HFF-Myc (cell line): ENCODE data around the gene NR2F1-AS1.

Experiments used
- DNase-seq: peaks from one replicate; pipeline ENCODE4 v3.0.0-alpha.2; 2011; ENCODE audit warnings: low read depth; ENCODE audit errors: extremely low read depth
- H3K4me3 ChIP-seq: replicated peaks from 2 replicates; pipeline ENCODE4 v1.5.1; 2011; ENCODE audit warnings: low read depth, mild to moderate bottlenecking, control low read depth, low read length
- TF ChIP-seq, protein P1 (sequence below): IDR thresholded peaks from 2 replicates; pipeline ENCODE4 v1.5.1; 2012; ENCODE audit warnings: mild to moderate bottlenecking, low read depth, low read length, control low read depth; ENCODE audit errors: missing control alignments

NR2F1-AS1 gene

DNA sequence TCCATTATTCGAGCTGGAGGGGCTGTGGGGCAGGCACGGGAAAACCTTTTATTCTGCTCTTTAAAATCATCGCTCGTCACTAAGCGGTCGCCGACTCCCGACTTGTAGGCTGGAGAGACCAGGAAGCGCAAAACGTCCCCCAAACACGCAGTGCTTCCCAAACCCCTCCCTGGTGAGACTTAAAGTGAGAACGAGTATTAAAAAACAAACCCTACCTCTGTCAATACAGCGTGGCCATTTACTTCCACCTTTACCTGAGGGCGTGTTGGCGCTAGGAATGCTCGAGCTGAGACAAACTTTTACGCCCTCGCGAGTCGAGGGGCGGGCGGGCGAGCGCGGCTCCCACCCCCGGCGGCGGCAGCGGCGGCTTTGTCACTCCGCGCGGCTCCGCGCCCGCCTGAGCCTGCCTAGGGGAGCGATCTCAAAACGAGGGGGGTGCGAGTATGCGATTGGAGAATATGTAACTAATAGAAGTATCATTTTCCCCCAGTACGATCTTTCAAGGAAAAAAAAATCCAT is at the start of gene NR2F1-AS1:
TSS of gene NR2F1-AS1 (minus strand) at position 293 of the 519 bp plus-strand sequence.
- DNase-seq, result no peak
- TF ChIP-seq, protein P1, sequence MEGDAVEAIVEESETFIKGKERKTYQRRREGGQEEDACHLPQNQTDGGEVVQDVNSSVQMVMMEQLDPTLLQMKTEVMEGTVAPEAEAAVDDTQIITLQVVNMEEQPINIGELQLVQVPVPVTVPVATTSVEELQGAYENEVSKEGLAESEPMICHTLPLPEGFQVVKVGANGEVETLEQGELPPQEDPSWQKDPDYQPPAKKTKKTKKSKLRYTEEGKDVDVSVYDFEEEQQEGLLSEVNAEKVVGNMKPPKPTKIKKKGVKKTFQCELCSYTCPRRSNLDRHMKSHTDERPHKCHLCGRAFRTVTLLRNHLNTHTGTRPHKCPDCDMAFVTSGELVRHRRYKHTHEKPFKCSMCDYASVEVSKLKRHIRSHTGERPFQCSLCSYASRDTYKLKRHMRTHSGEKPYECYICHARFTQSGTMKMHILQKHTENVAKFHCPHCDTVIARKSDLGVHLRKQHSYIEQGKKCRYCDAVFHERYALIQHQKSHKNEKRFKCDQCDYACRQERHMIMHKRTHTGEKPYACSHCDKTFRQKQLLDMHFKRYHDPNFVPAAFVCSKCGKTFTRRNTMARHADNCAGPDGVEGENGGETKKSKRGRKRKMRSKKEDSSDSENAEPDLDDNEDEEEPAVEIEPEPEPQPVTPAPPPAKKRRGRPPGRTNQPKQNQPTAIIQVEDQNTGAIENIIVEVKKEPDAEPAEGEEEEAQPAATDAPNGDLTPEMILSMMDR, result no peak
- peak within 1 kb of the TSS; percentile 67 for H3K4me3 ChIP-seq

DNA sequence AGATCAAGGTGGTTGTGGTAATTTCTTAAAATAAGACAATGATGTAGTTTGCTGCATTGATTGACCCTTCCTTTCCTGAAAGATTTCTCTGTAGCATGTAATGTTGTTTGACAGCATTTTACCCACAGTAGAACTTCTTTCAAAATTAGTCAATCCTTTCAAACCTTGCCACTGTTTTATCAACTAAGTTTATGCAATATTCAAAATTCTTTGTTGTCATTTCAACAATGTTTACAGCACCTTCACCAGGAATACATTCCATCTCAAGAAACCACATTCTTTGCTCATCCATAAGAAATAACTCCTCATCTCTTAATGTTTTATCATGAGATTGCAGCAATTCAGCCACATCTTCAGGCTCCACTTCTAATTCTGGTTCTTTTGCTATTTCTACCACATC is 45.8 kb upstream of the NR2F1-AS1 start:
- TF ChIP-seq, protein P1, result no peak
- no peak for DNase-seq
- no peak overlapping the region for H3K4me3 ChIP-seq

DNA sequence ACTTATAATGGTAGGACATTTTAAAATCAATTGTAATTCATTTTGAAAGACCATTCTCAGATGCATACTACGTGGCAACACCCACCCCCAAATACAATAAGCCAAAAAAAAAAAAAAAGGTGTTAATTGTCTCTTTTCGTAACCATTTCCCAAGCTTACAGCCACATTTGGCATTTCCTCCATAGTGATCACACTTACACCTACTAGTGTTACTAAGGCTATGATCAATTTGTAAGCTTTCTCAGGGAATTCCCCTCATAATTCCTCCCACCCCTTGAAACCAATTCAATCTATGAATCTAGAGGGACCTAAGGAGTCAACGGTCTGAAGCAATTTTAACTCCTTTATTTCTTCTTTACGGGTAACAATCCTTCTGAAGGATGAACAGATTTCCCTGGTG is 42.1 kb upstream of the NR2F1-AS1 start:
- TF ChIP-seq, protein P1, result no peak
- DNase-seq, result no peak
- no peak overlapping the region for H3K4me3 ChIP-seq

DNA sequence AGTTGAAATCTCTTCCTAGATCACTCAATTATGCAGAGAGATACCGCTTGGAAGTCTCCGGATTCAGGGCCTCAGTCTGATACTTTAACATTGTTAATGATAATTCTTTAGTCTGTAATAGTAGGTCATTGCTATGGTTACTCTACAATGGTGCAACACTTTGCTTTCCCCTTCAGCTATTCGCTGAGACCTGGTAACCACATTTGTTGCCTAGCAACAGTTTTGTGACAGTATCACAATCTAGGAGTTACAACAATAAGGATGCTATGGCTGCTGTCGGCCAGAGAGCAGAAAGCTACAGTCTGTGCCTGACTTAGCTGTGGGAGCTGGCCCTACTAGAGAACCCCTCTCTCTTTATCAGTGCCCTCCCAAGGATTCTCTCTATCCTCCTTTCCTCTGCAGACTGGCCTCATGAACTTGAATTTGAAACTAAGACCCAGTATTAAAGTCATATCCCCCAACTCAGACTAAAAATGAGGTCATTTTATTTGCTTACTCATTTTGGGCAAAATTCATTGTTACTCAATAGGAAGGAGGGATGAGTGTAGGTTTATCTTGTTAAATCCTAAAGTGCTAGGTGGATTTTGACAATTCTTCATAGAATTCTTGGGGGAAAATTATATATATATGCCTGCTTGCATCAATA is 41.3 kb upstream of the NR2F1-AS1 start:
- no peak overlapping the region for H3K4me3 ChIP-seq
- TF ChIP-seq, protein P1, result no peak
- DNase-seq, result no peak

DNA sequence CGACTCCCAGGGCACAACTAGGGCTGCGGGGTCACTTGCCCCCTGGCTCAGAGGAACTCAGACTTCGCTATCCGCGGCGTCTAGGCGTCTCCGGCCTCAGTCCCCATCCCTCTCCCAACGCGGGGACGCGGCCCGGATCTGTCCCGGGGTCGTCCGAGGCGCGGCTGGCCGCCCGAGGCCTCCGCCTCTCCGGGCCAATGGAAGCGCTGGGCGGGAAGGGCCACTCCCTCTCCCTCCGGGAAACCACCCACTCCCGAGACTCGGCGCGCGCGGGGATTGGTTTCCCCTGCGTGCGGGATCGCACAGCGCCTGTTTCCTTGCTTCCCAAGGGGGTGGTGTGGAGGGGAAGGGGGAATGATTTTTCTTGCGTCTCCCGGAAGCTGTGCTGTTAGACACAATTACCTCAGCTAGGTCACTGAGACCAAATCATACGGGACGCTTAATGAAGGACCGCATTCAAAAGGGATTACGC is 40.3 kb upstream of the NR2F1-AS1 start:
- peak overlapping the region; percentile 61 for H3K4me3 ChIP-seq
- TF ChIP-seq, protein P1, result no peak
- DNase-seq, result no peak

DNA sequence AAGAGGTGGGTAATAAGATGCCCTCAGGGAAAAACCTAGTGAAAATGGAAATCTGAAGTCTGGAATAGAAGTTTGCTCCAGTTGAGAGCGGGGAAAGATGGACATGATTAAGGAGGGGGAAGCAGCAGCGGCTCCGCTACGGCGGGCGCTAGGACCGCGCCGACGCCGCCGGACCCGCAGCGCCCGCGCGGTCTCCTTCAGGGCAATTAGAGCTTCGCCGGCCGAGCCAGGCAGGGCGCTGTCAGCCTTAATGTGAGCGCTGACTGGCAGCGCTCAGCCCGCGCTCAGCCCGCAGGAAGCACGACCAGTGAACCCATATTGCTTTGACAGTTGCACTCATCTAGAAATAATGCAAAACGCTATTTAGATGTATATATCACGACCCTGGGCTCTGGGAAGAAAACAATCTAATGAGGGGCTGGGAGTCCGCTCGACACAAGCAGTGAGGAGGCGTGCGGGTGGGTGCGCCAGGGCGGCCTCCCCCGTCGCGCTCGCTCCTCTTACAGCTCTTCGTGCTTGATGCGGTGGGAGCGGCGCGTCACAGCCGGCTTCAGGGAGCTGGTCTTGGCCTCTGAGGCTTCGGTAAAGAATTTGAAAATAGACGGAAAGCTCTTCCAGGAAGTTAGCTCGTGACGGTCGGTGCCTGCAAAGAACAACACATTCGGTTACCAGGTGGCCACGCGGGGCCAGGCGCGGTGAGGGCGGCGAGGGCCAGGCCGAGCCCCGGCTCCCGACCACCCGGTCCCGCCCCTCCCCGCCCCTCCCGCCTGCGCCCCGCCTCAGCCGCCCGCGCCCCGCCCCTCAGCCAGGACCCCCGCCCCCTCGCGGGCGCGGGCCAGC is 39.7 kb upstream of the NR2F1-AS1 start:
- TF ChIP-seq, protein P1, result no peak
- DNase-seq, result no peak
- peak overlapping the region; percentile 61 for H3K4me3 ChIP-seq
